IMR-90 (cell line): Measurements from ENCODE around the gene RASSF3. TPM values are rescaled to one million over a fixed set of nuclear protein-coding genes. Genes with fewer than 3 reads are reported as not detected.

Source experiments
- ATAC-seq: fragments of 200-7000 bp; cut with Tn5 transposase; 2 replicates; pipeline ENCODE4 v1.9.1; 2020; ENCODE audit warnings: low read depth, mild to moderate bottlenecking, moderate library complexity
- BruUV-seq: library from RNA; stranded (reverse); fragments of 400-500 nt; replicated peaks from 2 replicates; lab custom pipeline; 2021; lab: Mats Ljungman, UMichigan
- CTCF ChIA-PET: fragments of 300-600 bp; formaldehyde crosslinking; extraction: SDS; loops from one replicate; lab custom pipeline; 2021; ENCODE audit warnings: antibody characterized with exemption; lab: Yijun Ruan, JAX
- POLR2A ChIA-PET: fragments of 300-600 bp; sonication (Branson Sonifier 250); formaldehyde crosslinking; loops from one replicate; lab custom pipeline; 2022; ENCODE audit warnings: antibody characterized with exemption; ENCODE audit not compliant: unreplicated experiment; lab: Charles Lee
- DNase-seq: peaks from one replicate; pipeline ENCODE4 v3.0.0; 2013
- H2AFZ ChIP-seq: replicated peaks from 2 replicates; pipeline ENCODE3; 2013; ENCODE audit warnings: low read length, mild to moderate bottlenecking; ENCODE audit not compliant: poor library complexity
- H2AK5ac ChIP-seq: 2 replicates; pipeline ENCODE4 v1.6.1; 2013; ENCODE audit warnings: low read depth, low read length, inconsistent platforms
- H2AK9ac ChIP-seq: replicated peaks from 2 replicates; pipeline ENCODE3; 2013; ENCODE audit warnings: mild to moderate bottlenecking, low read depth, low read length, moderate library complexity; ENCODE audit not compliant: poor library complexity
- H2BK120ac ChIP-seq: 2 replicates; pipeline ENCODE4 v1.6.1; 2013; ENCODE audit warnings: low read depth, low read length, inconsistent platforms
- H2BK15ac ChIP-seq: 3 replicates; pipeline ENCODE4 v1.6.1; 2013; ENCODE audit warnings: low read depth, low read length, inconsistent platforms
- H2BK20ac ChIP-seq: 2 replicates; pipeline ENCODE4 v1.6.1; 2013; ENCODE audit warnings: low read depth, mild to moderate bottlenecking, inconsistent platforms, low read length, moderate library complexity
- H2BK5ac ChIP-seq: 2 replicates; pipeline ENCODE4 v1.6.1; 2013; ENCODE audit warnings: mild to moderate bottlenecking, low read depth, low read length, inconsistent platforms; ENCODE audit not compliant: poor library complexity, severe bottlenecking
- H3K14ac ChIP-seq: replicated peaks from 2 replicates; pipeline ENCODE4 v1.6.1; 2013; ENCODE audit warnings: low read depth, low read length, inconsistent platforms
- H3K18ac ChIP-seq: 2 replicates; pipeline ENCODE4 v1.6.1; 2013; ENCODE audit warnings: low read depth, low read length, control low read depth
- H3K23ac ChIP-seq: 2 replicates; pipeline ENCODE4 v1.6.1; 2013; ENCODE audit warnings: low read depth, low read length, inconsistent platforms
- H3K27ac ChIP-seq: 2 replicates; pipeline ENCODE4 v1.5.1; 2013; ENCODE audit warnings: mild to moderate bottlenecking, control low read depth, low read length; ENCODE audit not compliant: insufficient read depth
- H3K27me3 ChIP-seq: 2 replicates; pipeline ENCODE4 v1.6.1; 2013; ENCODE audit warnings: low read length; ENCODE audit not compliant: control insufficient read depth, insufficient read depth
- H3K36me3 ChIP-seq: 2 replicates; pipeline ENCODE4 v1.6.1; 2013; ENCODE audit warnings: low read length, mixed read lengths; ENCODE audit not compliant: control insufficient read depth, insufficient read depth
- H3K4ac ChIP-seq: 2 replicates; pipeline ENCODE4 v1.6.1; 2013; ENCODE audit warnings: low read depth, low read length, inconsistent platforms
- H3K4me1 ChIP-seq: 2 replicates; pipeline ENCODE4 v1.6.1; 2013; ENCODE audit warnings: low read length, mixed read lengths; ENCODE audit not compliant: control insufficient read depth, insufficient read depth
- H3K4me2 ChIP-seq: 2 replicates; pipeline ENCODE4 v1.6.1; 2013; ENCODE audit warnings: low read depth, mild to moderate bottlenecking, control low read depth, low read length, moderate library complexity
- H3K4me3 ChIP-seq: 2 replicates; pipeline ENCODE4 v1.5.1; 2013; ENCODE audit warnings: low read depth, mild to moderate bottlenecking, control low read depth, low read length, moderate library complexity; ENCODE audit not compliant: insufficient read depth
- H3K56ac ChIP-seq: 2 replicates; pipeline ENCODE4 v1.6.1; 2013; ENCODE audit warnings: low read length, inconsistent platforms; ENCODE audit not compliant: insufficient read depth; ENCODE audit errors: extremely low read depth
- H3K79me1 ChIP-seq, 2 experiments: 2 replicates each; pipeline ENCODE4 v1.6.1; 2013; ENCODE audit warnings: low read length in 2 of 2, inconsistent platforms in 1 of 2, low read depth in 1 of 2
- H3K9ac ChIP-seq: 2 replicates; pipeline ENCODE4 v1.6.1; 2013; ENCODE audit warnings: low read depth, low read length, control low read depth
- H3K9me1 ChIP-seq: 2 replicates; pipeline ENCODE4 v1.6.1; 2013; ENCODE audit warnings: low read length, inconsistent platforms; ENCODE audit not compliant: insufficient read depth
- H3K9me3 ChIP-seq: 2 replicates; pipeline ENCODE4 v1.6.1; 2013; ENCODE audit warnings: low read length; ENCODE audit not compliant: control insufficient read depth, insufficient read depth
- H4K20me1 ChIP-seq: 2 replicates; pipeline ENCODE4 v1.6.1; 2013; ENCODE audit warnings: low read length, inconsistent platforms; ENCODE audit not compliant: insufficient read depth
- H4K5ac ChIP-seq: 2 replicates; pipeline ENCODE4 v1.6.1; 2013; ENCODE audit warnings: mild to moderate bottlenecking, low read depth, low read length, control low read depth
- H4K8ac ChIP-seq, 2 experiments: 2 replicates each; pipeline ENCODE4 v1.6.1; 2013; ENCODE audit warnings: low read depth in 2 of 2, low read length in 2 of 2, control low read depth in 1 of 2, inconsistent platforms in 1 of 2
- H4K91ac ChIP-seq: 2 replicates; pipeline ENCODE4 v1.6.1; 2013; ENCODE audit warnings: low read depth, low read length, inconsistent platforms; ENCODE audit not compliant: insufficient read depth
- CHD1 ChIP-seq: IDR thresholded peaks from 2 replicates; pipeline ENCODE4 v1.6.1; 2012; ENCODE audit warnings: low read depth, low read length, improper control_type of control experiment
- CTCF ChIP-seq: conservative IDR thresholded peaks from 2 replicates; pipeline ENCODE4 v1.5.1; 2012; ENCODE audit warnings: mild to moderate bottlenecking, low read depth, low read length, improper control_type of control experiment
- ELK1 ChIP-seq: fragments of 150-350 bp; IDR thresholded peaks from 2 replicates; pipeline ENCODE4 v1.6.1; 2016; ENCODE audit warnings: low read depth, mild to moderate bottlenecking, low read length, moderate library complexity, borderline replicate concordance
- FOS ChIP-seq: fragments of 150-350 bp; IDR thresholded peaks from 2 replicates; pipeline ENCODE4 v1.6.1; 2016; ENCODE audit warnings: low read depth, low read length
- MAFK ChIP-seq: IDR thresholded peaks from 2 replicates; pipeline ENCODE4 v1.6.1; 2012; ENCODE audit warnings: low read depth, low read length, improper control_type of control experiment
- MAZ ChIP-seq: IDR thresholded peaks from 2 replicates; pipeline ENCODE4 v1.6.1; 2012; ENCODE audit warnings: low read depth, mild to moderate bottlenecking, low read length, improper control_type of control experiment, moderate library complexity, borderline replicate concordance
- NFE2L2 ChIP-seq: fragments of 150-350 bp; IDR thresholded peaks from 2 replicates; pipeline ENCODE4 v1.6.1; 2016; ENCODE audit warnings: low read depth, mild to moderate bottlenecking, low read length
- RAD21 ChIP-seq: IDR thresholded peaks from 2 replicates; pipeline ENCODE4 v1.6.1; 2012; ENCODE audit warnings: low read length, improper control_type of control experiment
- RCOR1 ChIP-seq: IDR thresholded peaks from 2 replicates; pipeline ENCODE4 v1.6.1; 2012; ENCODE audit warnings: mild to moderate bottlenecking, low read length, improper control_type of control experiment; ENCODE audit not compliant: insufficient replicate concordance
- RFX5 ChIP-seq: IDR thresholded peaks from 2 replicates; pipeline ENCODE4 v1.8.0; 2012; ENCODE audit warnings: low read depth, mild to moderate bottlenecking, low read length, moderate library complexity
- WGBS, 2 experiments: methylation state at CpG; one replicate each; pipeline versions ENCODE4 v1.1.5 to v1.1.7; 2013; ENCODE audit warnings: missing lambda C conversion rate in 2 of 2; ENCODE audit not compliant: insufficient read length in 1 of 2; ENCODE audit errors: extremely low coverage in 2 of 2; 5-methylcytosine and 5-hydroxymethylcytosine counted together
- dilution Hi-C: fragments of 300-500 bp; cut with HindIII; formaldehyde crosslinking; loops from one replicate; pipeline ENCODE4 v1.14.3; 2018; ENCODE audit warnings: low sequenced_read_pairs; ENCODE audit not compliant: unreplicated experiment
- in situ Hi-C: fragments of 300-500 bp; cut with MboI; formaldehyde crosslinking; loops from 3 replicates; pipeline ENCODE4 v1.14.3; 2019; ENCODE audit warnings: low sequenced_read_pairs, inconsistent platforms, mixed read lengths
- intact Hi-C: fragments of 100-400 bp; cut with micrococcal nuclease; formaldehyde crosslinking; loops from 2 replicates; pipeline ENCODE4 v1.10.0; 2022
- polyA plus RNA-seq, 3 experiments: library from polyadenylated mRNA; depleted of rRNA; stranded (reverse); fragments of >200 nt; gene quantifications; 2 replicates each; pipeline ENCODE4 v1.2.3, GENCODE V29; 2012; ENCODE audit warnings: low replicate concordance in 1 of 3
- total RNA-seq: library from RNA; depleted of rRNA; stranded (reverse); fragments of >200 nt; gene quantifications from 2 replicates; pipeline ENCODE4 v1.2.3, GENCODE V29; 2012

RASSF3 gene
- total and polyA plus RNA-seq, 2 of the 4 experiments (the other 2 are of a cell fraction): 18.7 to 39.3 TPM

- H3K56ac ChIP-seq: no peak overlapping the region
- no peak overlapping the region for H2BK5ac ChIP-seq
- H2AK5ac ChIP-seq: peak overlapping the region; percentile 92; the same call in 1 of the 2 replicates
- no peak overlapping the region for H3K27ac ChIP-seq
- peaks cover 41 to 89% of the 10 kb centered on the region in 2 experiments for H3K79me1 ChIP-seq
- H4K8ac ChIP-seq: peak overlapping the region in 1 of 2 experiments; percentile 24; a peak in 1 of 4 replicates
- peak overlapping the region; percentile 8; the same call in 1 of the 2 replicates for H2BK120ac ChIP-seq
- in situ Hi-C loops: no loop called here
- ChIA-PET POLR2A (no interaction called here), CTCF (interaction anchor here (1.1 kb wide), 1 partner anchor 9 kb away, joined by 3 read pairs; no protein-coding TSS in a partner anchor)
- H2AFZ ChIP-seq: no peak overlapping the region
- H3K14ac ChIP-seq: peak overlapping the region; percentile 59; the same call in 1 of the 2 replicates
- H3K27me3 ChIP-seq: no peaks in the 10 kb centered on the region
- peaks cover 28% of the 10 kb centered on the region for H3K4me1 ChIP-seq
- intact Hi-C loops: no loop called here
- no peaks in the 10 kb centered on the region for H3K36me3 ChIP-seq
- peak overlapping the region; percentile 89 for H3K23ac ChIP-seq
- BruUV-seq: no TSS peak
- no peak overlapping the region; the same call in 1 of the 2 replicates for H4K91ac ChIP-seq
- H4K5ac ChIP-seq: no peak overlapping the region
- no peak overlapping the region for H2AK9ac ChIP-seq
- peak overlapping the region; percentile 6; the same call in 1 of the 2 replicates for H2BK20ac ChIP-seq
- H3K9me3 ChIP-seq: no peaks in the 10 kb centered on the region
- WGBS, 2 experiments: 0% methylated on average over 1 of the region's 9 CpGs; no CpG with 5 or more reads in 1 of the 2 experiments
- peak; percentile 19 for DNase-seq
- TF ChIP-seq CTCF: no peak
- TF ChIP-seq NFE2L2: no peak
- TF ChIP-seq CHD1: no peak
- no peak for TF ChIP-seq RAD21
- TF ChIP-seq RCOR1: no peak
- TF ChIP-seq MAZ: no peak
- no peak for TF ChIP-seq MAFK
- TF ChIP-seq RFX5: no peak
- no peak for TF ChIP-seq FOS
- TF ChIP-seq ELK1: no peak
- dilution Hi-C loops: no loop called here
- ATAC-seq: peak; percentile 49
- no peak overlapping the region for H3K18ac ChIP-seq
- peaks cover 33% of the 10 kb centered on the region for H3K9me1 ChIP-seq
- no peak overlapping the region for H2BK15ac ChIP-seq
- H3K9ac ChIP-seq: no peak overlapping the region
- peaks cover 63% of the 10 kb centered on the region; the same call in 1 of the 2 replicates for H4K20me1 ChIP-seq
- H3K4ac ChIP-seq: peak overlapping the region; percentile 59
- H3K4me2 ChIP-seq: peak overlapping the region; percentile 19; the same call in 1 of the 2 replicates
- H3K4me3 ChIP-seq: no peak overlapping the region
Measured at GRCh38 chr12:64673490-64674169, 63.3 kb downstream of the RASSF3 start.
